T-helper 9 cell (primary cell): ENCODE measurements around the gene FBXW9.
"Not testable (repeated sequence)": the region's sequence is repeated elsewhere in the genome, so short reads cannot be mapped to it uniquely, and the experiment has no call there.

Experiments used
- DNase-seq: peaks from one replicate; pipeline ENCODE4 v3.0.0-alpha.2; 2020

The FBXW9 gene

GRCh38 chr19:12715102-12715501, 18.7 kb upstream of the FBXW9 start:
- no peak for DNase-seq

GRCh38 chr19:12713304-12713703, 16.9 kb upstream of the FBXW9 start:
- DNase-seq, result not testable (repeated sequence)

GRCh38 chr19:12712077-12712476, 15.6 kb upstream of the FBXW9 start:
- not testable (repeated sequence) for DNase-seq

GRCh38 chr19:12711187-12711586, 14.8 kb upstream of the FBXW9 start:
- no peak for DNase-seq

- DNase-seq, result no peak
These were observed 12.2 kb upstream of the FBXW9 start for GRCh38 chr19:12708641-12709040.

- no peak for DNase-seq
These were observed 9.9 kb upstream of the FBXW9 start for GRCh38 chr19:12706332-12706718.

GRCh38 chr19:12705654-12706331, 9.4 kb upstream of the FBXW9 start:
- no peak for DNase-seq

GRCh38 chr19:12705169-12705568, 8.7 kb upstream of the FBXW9 start:
- no peak for DNase-seq

GRCh38 chr19:12703046-12703445, 6.6 kb upstream of the FBXW9 start:
- DNase-seq, result no peak

- DNase-seq, result no peak
These were observed 5.3 kb upstream of the FBXW9 start for GRCh38 chr19:12701596-12702282.

GRCh38 chr19:12698138-12698537, 1.7 kb upstream of the FBXW9 start:
- no peak for DNase-seq

- not testable (repeated sequence) for DNase-seq
These were observed 994 bp upstream of the FBXW9 start for GRCh38 chr19:12697425-12697824.

GRCh38 chr19:12695997-12696365, 450 bp downstream of the FBXW9 start:
- no peak for DNase-seq

- DNase-seq, result no peak
These were observed 917 bp downstream of the FBXW9 start for GRCh38 chr19:12695514-12695913.

- no peak for DNase-seq
These were observed 1.3 kb downstream of the FBXW9 start for GRCh38 chr19:12695096-12695495.

- no peak for DNase-seq
These were observed 1.8 kb downstream of the FBXW9 start for GRCh38 chr19:12694641-12695040.

- no peak for DNase-seq
These were observed 3.5 kb downstream of the FBXW9 start for GRCh38 chr19:12692960-12693359.

GRCh38 chr19:12689581-12690216, 6.7 kb downstream of the FBXW9 start:
- no peak for DNase-seq

GRCh38 chr19:12689012-12689411, 7.4 kb downstream of the FBXW9 start:
- no peak for DNase-seq

GRCh38 chr19:12687496-12688196, 8.8 kb downstream of the FBXW9 start, which contains the start of gene GNG14:
Gene GNG14 (plus strand): TSS chr19:12687998. CDS start chr19:12688049, 51 bp downstream.
- DNase-seq, result no peak

- DNase-seq, result no peak
These were observed 10.6 kb downstream of the FBXW9 start for GRCh38 chr19:12685831-12686230.

- peak; percentile 80 for DNase-seq
These were observed 15.1 kb downstream of the FBXW9 start, which contains the start of gene DHPS for GRCh38 chr19:12681074-12681987. Gene DHPS (minus strand): TSS chr19:12681880. CDS start chr19:12681766, 114 bp downstream.
